K562 (cell line): Measurements from ENCODE around the gene GRPEL2. TPM values are rescaled to one million over a fixed set of nuclear protein-coding genes. Genes with fewer than 3 reads are reported as not detected.
A peak's percentile ranks its signal among the peaks of the same experiment; 100 is the strongest.

ENCODE experiments used
- ATAC-seq: fragments of 200-7000 bp; cut with Tn5 transposase; 3 replicates; pipeline ENCODE4 v1.9.1; 2020; ENCODE audit warnings: moderate library complexity
- BruUV-seq: library from RNA; stranded (reverse); fragments of 400-500 nt; replicated peaks from 2 replicates; lab custom pipeline; 2021; lab: Mats Ljungman, UMichigan
- CTCF ChIA-PET: fragments of 300-600 bp; formaldehyde crosslinking; extraction: SDS; loops from one replicate; lab custom pipeline; 2021; ENCODE audit warnings: low intra/inter-chr PET ratio; lab: Yijun Ruan, JAX
- POLR2A ChIA-PET: fragments of 300-600, 350-650 bp; sonication (Branson Sonifier 250); formaldehyde crosslinking; extraction: SDS; loops from one replicate; lab custom pipeline; 2021; ENCODE audit warnings: antibody characterized with exemption, inconsistent platforms; lab: Yijun Ruan, JAX
- DNase-seq, 4 experiments: peaks; one replicate each; pipeline versions ENCODE4 v3.0.0 to v3.0.0-alpha.2; 2011 to 2018; ENCODE audit warnings: low spot score in 3 of 4, mixed read lengths in 3 of 4; ENCODE audit errors: extremely low read depth in 1 of 4
- FAIRE-seq: peaks from 2 replicates; lab custom pipeline; 2011; peaks lifted over from hg19 to GRCh38; lab: Jason Lieb, UNC
- H2AFZ ChIP-seq: 2 replicates; pipeline ENCODE4 v1.6.0; 2011; ENCODE audit warnings: low read depth, low read length, control low read depth, inconsistent platforms
- H3K27ac ChIP-seq: fragments of 200-600 bp; 3 replicates; pipeline ENCODE4 v1.8.0; 2011; ENCODE audit warnings: low read depth, mild to moderate bottlenecking, control low read depth, inconsistent platforms, low read length, moderate library complexity, mixed read lengths; ENCODE audit errors: extremely low read depth
- H3K27me3 ChIP-seq, 2 experiments: fragments of 300-600 bp in 1 of 2; 2 replicates in 1 of 2; 3 replicates in 1 of 2; pipeline versions ENCODE4 v1.6.0 to v1.8.0; 2011; ENCODE audit warnings: inconsistent platforms in 2 of 2, low read length in 2 of 2, mild to moderate bottlenecking in 1 of 2, mixed read lengths in 1 of 2, moderate library complexity in 1 of 2; ENCODE audit not compliant: control insufficient read depth in 2 of 2, insufficient read depth in 2 of 2
- H3K36me3 ChIP-seq: fragments of 300-600 bp; 3 replicates; pipeline ENCODE4 v1.8.0; 2011; ENCODE audit warnings: mild to moderate bottlenecking, low read length, inconsistent platforms; ENCODE audit not compliant: control insufficient read depth, insufficient read depth
- H3K4me1 ChIP-seq, 2 experiments: fragments of 200-600 bp in 1 of 2; replicated peaks in 1 of 2; 2 replicates in 1 of 2; 3 replicates in 1 of 2; pipeline versions ENCODE4 v1.5.1 to v1.8.0; 2011; ENCODE audit warnings: inconsistent platforms in 2 of 2, low read length in 2 of 2, mild to moderate bottlenecking in 1 of 2, mixed read lengths in 1 of 2, moderate library complexity in 1 of 2; ENCODE audit not compliant: control insufficient read depth in 2 of 2, insufficient read depth in 2 of 2
- H3K4me2 ChIP-seq: 2 replicates; pipeline ENCODE4 v1.6.1; 2011; ENCODE audit warnings: low read length, control low read depth, inconsistent platforms, mixed read lengths; ENCODE audit not compliant: insufficient read depth
- H3K4me3 ChIP-seq: fragments of 200-600 bp; sonication (generic), shearing (Covaris generic); 2 replicates; pipeline ENCODE4 v1.5.1; 2016; ENCODE audit warnings: control low read depth, inconsistent platforms
- H3K79me2 ChIP-seq: fragments of 200-600 bp; 3 replicates; pipeline ENCODE4 v1.8.0; 2011; ENCODE audit warnings: low read length, inconsistent platforms; ENCODE audit not compliant: control insufficient read depth, insufficient read depth
- H3K9ac ChIP-seq, 2 experiments: 2 replicates each; pipeline versions ENCODE4 v1.6.0 to v1.6.1; 2011; ENCODE audit warnings: low read depth in 2 of 2, low read length in 2 of 2, control low read depth in 1 of 2, inconsistent platforms in 1 of 2, mild to moderate bottlenecking in 1 of 2, mixed read lengths in 1 of 2; ENCODE audit not compliant: insufficient read depth in 1 of 2
- H3K9me1 ChIP-seq: one replicate; pipeline ENCODE4 v1.6.0; 2011; ENCODE audit warnings: inconsistent platforms, mild to moderate bottlenecking, low read length, moderate library complexity; ENCODE audit not compliant: control insufficient read depth, insufficient read depth
- H3K9me3 ChIP-seq: replicated peaks from 2 replicates; pipeline ENCODE4 v1.5.1; 2011; ENCODE audit warnings: low read depth, low read length, inconsistent platforms; ENCODE audit not compliant: control insufficient read depth, insufficient read depth
- H4K20me1 ChIP-seq: replicated peaks from 2 replicates; pipeline ENCODE4 v1.6.1; 2011; ENCODE audit warnings: low read length, inconsistent platforms, mixed read lengths; ENCODE audit not compliant: control insufficient read depth, insufficient read depth
- DPF2 ChIP-seq: fragments of 450-650 bp; IDR thresholded peaks from 2 replicates; pipeline ENCODE4 v1.6.1; 2016
- EZH2 ChIP-seq: IDR thresholded peaks from 2 replicates; pipeline ENCODE4 v1.6.1; 2012; ENCODE audit warnings: low read depth, mild to moderate bottlenecking, inconsistent platforms, low read length, borderline replicate concordance
- FIP1L1 ChIP-seq: fragments of 200-400 bp; formaldehyde crosslinking; IDR thresholded peaks from 2 replicates; pipeline ENCODE4 v1.6.1; 2018; ENCODE audit warnings: mild to moderate bottlenecking, low read depth, low read length; ENCODE audit not compliant: poor library complexity, severe bottlenecking
- FOSL1 ChIP-seq: fragments of 200-800 bp; sonication (Bioruptor generic); conservative IDR thresholded peaks from 2 replicates; pipeline ENCODE4 v1.6.1; 2016; ENCODE audit warnings: missing genetic modification characterization, missing compliant biosample characterization
- GATA2 ChIP-seq: sonication (generic); formaldehyde crosslinking; IDR thresholded peaks from 2 replicates; pipeline ENCODE4 v1.4.0; 2020; ENCODE audit warnings: mild to moderate bottlenecking, missing genetic modification reagents
- JUN ChIP-seq, 2 experiments: sonication (generic) in 1 of 2; formaldehyde crosslinking in 1 of 2; IDR thresholded peaks; 2 replicates each; pipeline versions ENCODE4 v1.6.1 to v1.8.0; 2012 to 2022; ENCODE audit warnings: borderline replicate concordance in 2 of 2, mild to moderate bottlenecking in 2 of 2, improper control_type of control experiment in 1 of 2, low read depth in 1 of 2, low read length in 1 of 2, missing genetic modification reagents in 1 of 2
- NFATC3 ChIP-seq: fragments of 450-650 bp; IDR thresholded peaks from 2 replicates; pipeline ENCODE4 v1.6.1; 2017; ENCODE audit warnings: mild to moderate bottlenecking
- NFIX ChIP-seq: fragments of 250-450 bp; sonication (Bioruptor Pico); IDR thresholded peaks from 2 replicates; pipeline ENCODE4 v1.4.0; 2020; ENCODE audit warnings: low read depth, mild to moderate bottlenecking, moderate library complexity
- NR2C1 ChIP-seq, 2 experiments: fragments of 450-650 bp; IDR thresholded peaks; 2 replicates each; pipeline ENCODE4 v1.6.1; 2017; ENCODE audit warnings: mild to moderate bottlenecking in 2 of 2, antibody characterized with exemption in 1 of 2, inconsistent platforms in 1 of 2, missing compliant biosample characterization in 1 of 2, missing genetic modification characterization in 1 of 2
- SUPT5H ChIP-seq: fragments of 450-650 bp; IDR thresholded peaks from 2 replicates; pipeline ENCODE4 v1.6.1; 2016
- ZNF436 ChIP-seq: fragments of 250-450, 450-650 bp; sonication (Bioruptor Pico); formaldehyde crosslinking; IDR thresholded peaks from 2 replicates; pipeline ENCODE4 v1.7.0; 2020; ENCODE audit warnings: mild to moderate bottlenecking
- ZNF583 ChIP-seq: fragments of 250-450 bp; sonication (Bioruptor Pico); IDR thresholded peaks from 2 replicates; pipeline ENCODE4 v1.4.0; 2020
- ZNF639 ChIP-seq, 2 experiments: fragments of 200-800 bp in 1 of 2; sonication (Bioruptor generic) in 1 of 2; sonication (generic) in 1 of 2; formaldehyde crosslinking in 1 of 2; IDR thresholded peaks in 1 of 2; conservative IDR thresholded peaks in 1 of 2; 2 replicates each; pipeline versions ENCODE4 v1.5.0 to v1.6.1; 2016 to 2020; ENCODE audit warnings: missing compliant biosample characterization in 1 of 2, missing genetic modification characterization in 1 of 2, missing genetic modification reagents in 1 of 2
- ZZZ3 ChIP-seq: fragments of 450-650 bp; IDR thresholded peaks from 2 replicates; pipeline ENCODE4 v1.6.1; 2016; ENCODE audit warnings: antibody characterized with exemption, mild to moderate bottlenecking, moderate library complexity
- WGBS: fragments of 100-300 bp; shearing (Covaris generic); methylation state at CpG from one replicate; pipeline ENCODE4 v1.1.6; 2016; ENCODE audit warnings: low coverage, mixed read lengths; ENCODE audit not compliant: insufficient coverage; ENCODE audit errors: missing lambda C conversion rate; 5-methylcytosine and 5-hydroxymethylcytosine counted together
- in situ Hi-C: fragments of 300-500 bp; cut with MboI; formaldehyde crosslinking; loops from 4 replicates; pipeline ENCODE4 v1.15.0; 2018; ENCODE audit warnings: inconsistent platforms, mixed read lengths
- intact Hi-C: fragments of 100-400 bp; cut with micrococcal nuclease; formaldehyde crosslinking; loops from 2 replicates; pipeline ENCODE4 v1.14.2; 2022
- polyA plus RNA-seq, 8 experiments: library from polyadenylated mRNA; depleted of rRNA in 4 of 8; stranded (reverse) in 5 of 8; unstranded in 3 of 8; fragments of >200 nt; fragmentation: Nextera tagmentation in 2 of 8; fragmentation: Illumina TruSeq in 1 of 8; extraction: Ambion mirVana in 2 of 8; extraction: Trizol in 1 of 8; gene quantifications; 2 replicates each; pipeline versions ENCODE4 v1.2.1 to v1.2.3, GENCODE V29; 2011 to 2014; ENCODE audit warnings: inconsistent platforms in 1 of 8, missing spikeins in 1 of 8
- total RNA-seq, 7 experiments: library from RNA; depleted of rRNA in 6 of 7; stranded (reverse); fragments of >200 nt in 6 of 7; fragmentation: Illumina TruSeq in 2 of 7; extraction: Trizol in 2 of 7; gene quantifications; 2 replicates each; pipeline versions ENCODE4 v1.2.1 to v1.2.3, GENCODE V29; 2011 to 2021; ENCODE audit warnings: low replicate concordance in 1 of 7
- TF ChIP-seq, protein P1 (sequence below): sonication (generic); formaldehyde crosslinking; IDR thresholded peaks from 2 replicates; pipeline ENCODE4 v1.8.1; 2023; ENCODE audit warnings: mild to moderate bottlenecking, missing genetic modification reagents
- TF ChIP-seq, protein P2 (sequence below): sonication (generic); formaldehyde crosslinking; IDR thresholded peaks from 2 replicates; pipeline ENCODE4 v1.8.1; 2022; ENCODE audit warnings: missing genetic modification reagents
- TF ChIP-seq, protein P3 (sequence below), 2 experiments: fragments of 450-650 bp in 1 of 2; sonication (generic) in 1 of 2; formaldehyde crosslinking in 1 of 2; IDR thresholded peaks in 1 of 2; conservative IDR thresholded peaks in 1 of 2; 2 replicates each; pipeline versions ENCODE4 v1.6.1 to v1.8.1; 2016 to 2023; ENCODE audit warnings: mild to moderate bottlenecking in 2 of 2, moderate library complexity in 2 of 2, inconsistent platforms in 1 of 2, missing genetic modification reagents in 1 of 2

Gene GRPEL2
- total and polyA plus RNA-seq, 9 of the 15 experiments (the other 6 are each of a cell fraction or from before 2014, with no cell fraction given), result 11.2 to 40.5 (median 25.8) TPM

GRCh38 chr5:149392718-149393117 lies 47.4 kb downstream of the GRPEL2 start:
- POLR2A ChIA-PET, result no interaction called here
- peak; percentile 59 for ATAC-seq
- Histone ChIP-seq H2AFZ (no peak overlapping the region), H3K79me2 (no peaks in the 10 kb centered on the region), H3K27me3 (no peaks in the 10 kb centered on the region), H3K9ac (no peak overlapping the region), H3K36me3 (no peaks in the 10 kb centered on the region), H3K4me2 (no peak overlapping the region), H3K9me3 (no peaks in the 10 kb centered on the region), H3K27ac (no peak overlapping the region), H3K4me1 (peaks cover 0 to 3% of the 10 kb centered on the region in 2 experiments; a peak in 2 of 5 replicates), H4K20me1 (no peaks in the 10 kb centered on the region), H3K9me1 (no peaks in the 10 kb centered on the region), H3K4me3 (no peak overlapping the region)
- DNase-seq, result no peak
- intact Hi-C loops, result no loop called here
- in situ Hi-C loops, result no loop called here
- CTCF ChIA-PET, result no interaction called here
- FAIRE-seq, result peak; percentile 46
- no TSS peak for BruUV-seq
- WGBS, result 55% methylated on average over 17 of the region's 19 CpGs
- TF ChIP-seq NR2C1 (IDR thresholded peaks at IDR 0.05) (no peak), NR2C1 (tag; IDR thresholded peaks at IDR 0.05) (no peak), ZNF436 (CRISPR knock-in tag) (no peak), SUPT5H (no peak), DPF2 (0 out of 2 replicates have a peak, but pooled peaks have one; percentile 43), ZZZ3 (no peak), FOSL1 (tag) (peak; percentile 66), EZH2 (no peak), ZNF583 (CRISPR knock-in tag) (no peak), NFIX (CRISPR knock-in tag) (no peak), JUN (IDR thresholded peaks at IDR 0.05; ENCODE audit: borderline replicate concordance, low read depth, low read length) (peak; percentile 16; the same call in 1 of the 2 replicates), JUN (CRISPR knock-in tag; IDR thresholded peaks at IDR 0.05; ENCODE audit: borderline replicate concordance) (no peak), ZNF639 (CRISPR knock-in tag; conservative IDR thresholded peaks at IDR 0.05 in 1 of 2, IDR thresholded peaks at IDR 0.05 in 1 of 2) (no peak), NFATC3 (no peak), GATA2 (CRISPR knock-in tag) (no peak), FIP1L1 (no peak)
- TF ChIP-seq, protein P1, sequence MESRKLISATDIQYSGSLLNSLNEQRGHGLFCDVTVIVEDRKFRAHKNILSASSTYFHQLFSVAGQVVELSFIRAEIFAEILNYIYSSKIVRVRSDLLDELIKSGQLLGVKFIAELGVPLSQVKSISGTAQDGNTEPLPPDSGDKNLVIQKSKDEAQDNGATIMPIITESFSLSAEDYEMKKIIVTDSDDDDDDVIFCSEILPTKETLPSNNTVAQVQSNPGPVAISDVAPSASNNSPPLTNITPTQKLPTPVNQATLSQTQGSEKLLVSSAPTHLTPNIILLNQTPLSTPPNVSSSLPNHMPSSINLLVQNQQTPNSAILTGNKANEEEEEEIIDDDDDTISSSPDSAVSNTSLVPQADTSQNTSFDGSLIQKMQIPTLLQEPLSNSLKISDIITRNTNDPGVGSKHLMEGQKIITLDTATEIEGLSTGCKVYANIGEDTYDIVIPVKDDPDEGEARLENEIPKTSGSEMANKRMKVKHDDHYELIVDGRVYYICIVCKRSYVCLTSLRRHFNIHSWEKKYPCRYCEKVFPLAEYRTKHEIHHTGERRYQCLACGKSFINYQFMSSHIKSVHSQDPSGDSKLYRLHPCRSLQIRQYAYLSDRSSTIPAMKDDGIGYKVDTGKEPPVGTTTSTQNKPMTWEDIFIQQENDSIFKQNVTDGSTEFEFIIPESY (CRISPR knock-in tag), result no peak
- TF ChIP-seq, protein P2, sequence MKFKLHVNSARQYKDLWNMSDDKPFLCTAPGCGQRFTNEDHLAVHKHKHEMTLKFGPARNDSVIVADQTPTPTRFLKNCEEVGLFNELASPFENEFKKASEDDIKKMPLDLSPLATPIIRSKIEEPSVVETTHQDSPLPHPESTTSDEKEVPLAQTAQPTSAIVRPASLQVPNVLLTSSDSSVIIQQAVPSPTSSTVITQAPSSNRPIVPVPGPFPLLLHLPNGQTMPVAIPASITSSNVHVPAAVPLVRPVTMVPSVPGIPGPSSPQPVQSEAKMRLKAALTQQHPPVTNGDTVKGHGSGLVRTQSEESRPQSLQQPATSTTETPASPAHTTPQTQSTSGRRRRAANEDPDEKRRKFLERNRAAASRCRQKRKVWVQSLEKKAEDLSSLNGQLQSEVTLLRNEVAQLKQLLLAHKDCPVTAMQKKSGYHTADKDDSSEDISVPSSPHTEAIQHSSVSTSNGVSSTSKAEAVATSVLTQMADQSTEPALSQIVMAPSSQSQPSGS (CRISPR knock-in tag), result no peak
- TF ChIP-seq, protein P3, sequence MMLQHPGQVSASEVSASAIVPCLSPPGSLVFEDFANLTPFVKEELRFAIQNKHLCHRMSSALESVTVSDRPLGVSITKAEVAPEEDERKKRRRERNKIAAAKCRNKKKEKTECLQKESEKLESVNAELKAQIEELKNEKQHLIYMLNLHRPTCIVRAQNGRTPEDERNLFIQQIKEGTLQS (IDR thresholded peaks at IDR 0.05), result peak; percentile 74
- TF ChIP-seq, protein P3 (CRISPR knock-in tag; conservative IDR thresholded peaks at IDR 0.05), result no peak
